K562 (cell line): Measurements from ENCODE around the gene ADAR. TPM values are rescaled to one million over a fixed set of nuclear protein-coding genes. Genes with fewer than 3 reads are reported as not detected.

ENCODE experiments used
- CBX3 ChIP-seq, 2 experiments: IDR thresholded peaks; 1 replicate in 1 of 2; 2 replicates in 1 of 2; pipeline ENCODE4 v1.6.1; 2012; ENCODE audit warnings: inconsistent platforms in 2 of 2, low read length in 2 of 2, borderline replicate concordance in 1 of 2, control low read depth in 1 of 2
- E2F3 ChIP-seq: fragments of 250-450 bp; sonication (Bioruptor Pico); IDR thresholded peaks from 2 replicates; pipeline ENCODE4 v1.4.0; 2020; ENCODE audit warnings: mild to moderate bottlenecking
- KAT2B ChIP-seq: IDR thresholded peaks from one replicate; pipeline ENCODE4 v1.6.1; 2012; ENCODE audit warnings: low read depth, mild to moderate bottlenecking, control low read depth, inconsistent platforms, low read length, moderate library complexity
- TAF7 ChIP-seq: fragments of 450-650 bp; IDR thresholded peaks from 2 replicates; pipeline ENCODE4 v1.6.1; 2016; ENCODE audit warnings: missing genetic modification characterization, missing compliant biosample characterization
- TAL1 ChIP-seq: fragments of 450-650 bp; IDR thresholded peaks from 2 replicates; pipeline ENCODE4 v1.6.1; 2016; ENCODE audit warnings: mild to moderate bottlenecking
- TSC22D4 ChIP-seq: fragments of 450-650 bp; IDR thresholded peaks from 2 replicates; pipeline ENCODE4 v1.6.1; 2016; ENCODE audit warnings: missing genetic modification characterization, missing biosample characterization, control low read depth
- VEZF1 ChIP-seq: fragments of 200-800 bp; sonication (Bioruptor generic); IDR thresholded peaks from 2 replicates; pipeline ENCODE4 v1.6.1; 2017; ENCODE audit warnings: missing genetic modification characterization, missing compliant biosample characterization
- ZBTB5 ChIP-seq: fragments of 450-650 bp; IDR thresholded peaks from 2 replicates; pipeline ENCODE4 v1.6.1; 2017; ENCODE audit warnings: antibody characterized with exemption
- ZKSCAN1 ChIP-seq: fragments of 150-350 bp; IDR thresholded peaks from 2 replicates; pipeline ENCODE4 v1.6.1; 2016; ENCODE audit warnings: low read depth, low read length
- ZNF384 ChIP-seq: IDR thresholded peaks from 2 replicates; pipeline ENCODE4 v1.6.1; 2012; ENCODE audit warnings: low read depth, low read length, improper control_type of control experiment
- polyA plus RNA-seq, 8 experiments: library from polyadenylated mRNA; depleted of rRNA in 4 of 8; stranded (reverse) in 5 of 8; unstranded in 3 of 8; fragments of >200 nt; fragmentation: Nextera tagmentation in 2 of 8; fragmentation: Illumina TruSeq in 1 of 8; extraction: Ambion mirVana in 2 of 8; extraction: Trizol in 1 of 8; gene quantifications; 2 replicates each; pipeline versions ENCODE4 v1.2.1 to v1.2.3, GENCODE V29; 2011 to 2014; ENCODE audit warnings: inconsistent platforms in 1 of 8, missing spikeins in 1 of 8
- total RNA-seq, 7 experiments: library from RNA; depleted of rRNA in 6 of 7; stranded (reverse); fragments of >200 nt in 6 of 7; fragmentation: Illumina TruSeq in 2 of 7; extraction: Trizol in 2 of 7; gene quantifications; 2 replicates each; pipeline versions ENCODE4 v1.2.1 to v1.2.3, GENCODE V29; 2011 to 2021; ENCODE audit warnings: low replicate concordance in 1 of 7
- TF ChIP-seq, protein P1 (sequence below), 2 experiments: IDR thresholded peaks; 2 replicates each; pipeline ENCODE4 v1.6.1; 2012; ENCODE audit warnings: improper control_type of control experiment in 2 of 2, low read depth in 2 of 2, low read length in 2 of 2, borderline replicate concordance in 1 of 2

The ADAR gene
- total and polyA plus RNA-seq, 9 of the 15 experiments (the other 6 are each of a cell fraction or from before 2014, with no cell fraction given), result 30.1 to 123 (median 60.2) TPM

DNA sequence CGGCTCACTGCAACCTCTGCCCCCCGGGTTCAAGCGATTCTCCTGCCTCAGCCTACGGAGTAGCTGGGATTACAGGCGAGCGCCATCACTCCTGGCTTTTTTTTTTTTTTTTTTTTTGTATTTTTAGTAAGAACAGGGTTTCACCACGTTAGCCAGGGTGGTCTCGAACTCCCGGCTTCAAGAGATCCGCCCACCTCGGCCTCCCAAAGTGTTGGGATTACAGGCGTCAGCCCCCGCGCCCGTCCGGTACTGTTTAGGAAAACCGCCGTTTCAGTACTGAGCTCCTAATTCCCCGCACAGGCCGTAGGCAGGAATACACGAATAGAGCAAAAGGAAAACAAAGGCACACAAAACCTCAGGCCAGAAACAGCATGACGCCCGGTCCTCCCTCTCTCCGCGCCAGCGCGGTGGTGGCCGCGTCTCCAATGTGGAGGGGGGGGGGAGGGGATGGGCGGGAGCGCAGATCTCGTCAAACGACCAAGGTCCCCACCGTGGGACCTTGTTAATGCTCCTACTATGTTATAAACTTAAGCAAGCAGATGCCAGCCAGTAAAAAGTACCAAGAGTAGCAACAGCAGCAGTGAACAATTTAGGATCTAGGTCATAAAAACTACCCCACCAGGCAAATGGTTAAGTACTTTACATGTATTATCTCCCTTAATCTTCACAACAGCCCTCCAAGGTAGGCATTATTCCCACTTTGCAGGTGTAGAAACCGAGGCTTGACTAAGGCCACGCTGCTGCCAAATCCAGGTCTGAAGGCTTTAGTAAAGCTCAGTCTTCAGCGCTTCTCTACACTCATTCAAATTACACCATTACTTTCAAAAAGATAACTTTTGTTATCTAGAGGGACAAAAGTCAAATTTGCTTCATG, 648 bp upstream of the ADAR start (continued):
- TF ChIP-seq TSC22D4 (no peak), VEZF1 (CRISPR knock-in tag) (peak; percentile 80), CBX3 (IDR thresholded peaks at IDR 0.05; ENCODE audit: borderline replicate concordance in 1 of 2, low read length in 2 of 2) (0 out of 3 replicates have a peak, but pooled peaks of 1 of the 2 experiments have one; percentile 3), E2F3 (CRISPR knock-in tag) (no peak), TAL1 (no peak), KAT2B (no peak), ZBTB5 (no peak), ZKSCAN1 (0 out of 2 replicates have a peak, but pooled peaks have one; percentile 52), TAF7 (tag) (peak; percentile 59), ZNF384 (no peak)
- TF ChIP-seq, protein P1, sequence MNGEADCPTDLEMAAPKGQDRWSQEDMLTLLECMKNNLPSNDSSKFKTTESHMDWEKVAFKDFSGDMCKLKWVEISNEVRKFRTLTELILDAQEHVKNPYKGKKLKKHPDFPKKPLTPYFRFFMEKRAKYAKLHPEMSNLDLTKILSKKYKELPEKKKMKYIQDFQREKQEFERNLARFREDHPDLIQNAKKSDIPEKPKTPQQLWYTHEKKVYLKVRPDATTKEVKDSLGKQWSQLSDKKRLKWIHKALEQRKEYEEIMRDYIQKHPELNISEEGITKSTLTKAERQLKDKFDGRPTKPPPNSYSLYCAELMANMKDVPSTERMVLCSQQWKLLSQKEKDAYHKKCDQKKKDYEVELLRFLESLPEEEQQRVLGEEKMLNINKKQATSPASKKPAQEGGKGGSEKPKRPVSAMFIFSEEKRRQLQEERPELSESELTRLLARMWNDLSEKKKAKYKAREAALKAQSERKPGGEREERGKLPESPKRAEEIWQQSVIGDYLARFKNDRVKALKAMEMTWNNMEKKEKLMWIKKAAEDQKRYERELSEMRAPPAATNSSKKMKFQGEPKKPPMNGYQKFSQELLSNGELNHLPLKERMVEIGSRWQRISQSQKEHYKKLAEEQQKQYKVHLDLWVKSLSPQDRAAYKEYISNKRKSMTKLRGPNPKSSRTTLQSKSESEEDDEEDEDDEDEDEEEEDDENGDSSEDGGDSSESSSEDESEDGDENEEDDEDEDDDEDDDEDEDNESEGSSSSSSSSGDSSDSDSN (IDR thresholded peaks at IDR 0.05; ENCODE audit: borderline replicate concordance in 1 of 2, low read depth in 2 of 2, low read length in 2 of 2), result 0 out of 4 replicates have a peak, but pooled peaks of 1 of the 2 experiments have one; percentile 2
